Measurements from ENCODE around the gene PPP2R3B.
"Not testable (repeated sequence)": the region's sequence is repeated elsewhere in the genome, so short reads cannot be mapped to it uniquely, and the experiment has no call there.

Gene PPP2R3B

GRCh38 chrX:336227-336626 lies 50.5 kb downstream of the PPP2R3B start:
- DNase-seq, result no peak

DNA sequence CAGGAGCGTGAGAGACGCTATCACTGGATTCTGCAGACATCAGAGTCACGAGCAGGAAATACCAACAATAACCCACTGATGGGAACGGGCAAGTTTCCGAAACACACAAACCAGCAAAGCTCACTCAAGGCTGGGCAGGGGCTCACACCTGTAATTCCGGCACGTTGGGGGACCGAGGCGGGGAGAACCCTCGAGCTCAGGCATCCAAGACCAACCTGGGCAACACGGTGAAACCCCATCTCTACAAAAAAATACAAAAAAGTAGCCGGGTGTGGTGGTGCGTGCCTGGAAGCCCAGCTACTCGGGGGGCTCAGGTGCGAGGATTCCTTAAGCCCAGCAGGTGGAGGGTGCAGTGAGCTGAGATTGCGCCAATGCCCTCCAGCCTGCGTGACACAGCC lies 51.0 kb downstream of the PPP2R3B start:
- no peak for DNase-seq

DNA sequence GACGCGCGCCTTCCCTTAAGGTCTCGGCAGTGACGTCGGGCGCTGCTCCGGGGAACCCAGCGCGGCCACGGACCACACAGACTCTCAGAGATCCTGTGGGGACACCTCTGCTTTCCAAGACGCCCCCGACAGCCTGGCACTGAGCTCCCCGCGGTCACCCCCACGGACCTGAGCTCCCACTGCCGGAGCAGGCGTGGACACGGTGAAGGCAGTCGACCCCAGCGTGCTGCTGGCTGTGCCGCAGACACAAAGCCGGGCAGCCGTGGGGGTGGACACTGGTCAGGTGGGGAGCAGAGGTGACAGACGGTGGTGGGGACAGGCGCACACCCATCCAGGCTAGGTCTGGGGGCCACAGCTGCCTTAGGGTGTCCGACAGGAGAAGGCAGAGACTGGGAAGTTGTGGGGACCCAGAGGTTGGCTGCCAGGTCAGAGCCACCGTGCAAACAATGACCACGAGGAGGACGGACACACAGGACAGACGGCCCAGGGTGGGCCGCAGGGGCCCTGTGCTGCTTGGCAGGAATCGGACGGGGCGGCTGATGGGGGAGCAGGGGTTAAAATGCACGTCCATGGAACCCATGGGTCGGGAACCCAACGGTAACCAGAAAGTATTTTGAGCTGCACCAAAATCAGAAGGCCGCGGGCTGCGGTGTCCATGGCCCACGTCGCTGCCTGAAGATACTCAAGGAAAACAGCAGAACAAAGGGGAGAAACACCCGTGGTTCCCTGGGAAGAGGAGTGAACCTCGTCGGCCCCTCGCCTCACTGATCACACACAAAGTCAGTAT lies 51.5 kb downstream of the PPP2R3B start:
- DNase-seq, result no peak

DNA sequence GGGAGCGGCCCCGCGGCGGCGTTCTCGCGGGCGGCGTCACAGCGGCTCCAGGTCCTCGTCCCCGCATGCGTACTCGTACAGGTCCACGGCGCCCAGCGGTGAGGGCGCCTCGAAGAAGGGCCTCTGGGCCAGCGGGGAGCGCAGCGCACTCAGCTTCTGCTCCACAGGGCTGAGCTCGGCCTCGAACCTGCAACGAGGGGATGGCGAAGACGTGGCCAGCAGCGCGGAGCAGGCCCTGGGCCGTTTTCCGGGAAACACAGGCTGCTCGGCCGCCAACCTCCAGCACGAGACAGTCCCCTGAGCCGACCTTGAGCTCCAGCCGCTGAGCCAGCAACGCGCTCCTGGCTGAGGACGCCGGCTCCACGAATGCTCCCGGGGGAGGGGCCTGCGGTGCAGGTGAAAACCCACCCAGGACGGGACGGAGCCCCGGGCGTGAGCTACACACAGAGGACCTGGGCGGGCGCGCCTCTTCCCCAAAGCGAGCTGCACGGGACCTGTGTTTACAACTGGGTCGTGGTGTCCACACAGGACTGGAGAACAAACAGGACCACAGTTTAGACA lies 52.3 kb downstream of the PPP2R3B start:
- no peak for DNase-seq

GRCh38 chrX:333611-334311 lies 52.9 kb downstream of the PPP2R3B start:
- no peak for DNase-seq

- DNase-seq, result no peak
Observed at GRCh38 chrX:332916-333610, 53.6 kb downstream of the PPP2R3B start.

DNA sequence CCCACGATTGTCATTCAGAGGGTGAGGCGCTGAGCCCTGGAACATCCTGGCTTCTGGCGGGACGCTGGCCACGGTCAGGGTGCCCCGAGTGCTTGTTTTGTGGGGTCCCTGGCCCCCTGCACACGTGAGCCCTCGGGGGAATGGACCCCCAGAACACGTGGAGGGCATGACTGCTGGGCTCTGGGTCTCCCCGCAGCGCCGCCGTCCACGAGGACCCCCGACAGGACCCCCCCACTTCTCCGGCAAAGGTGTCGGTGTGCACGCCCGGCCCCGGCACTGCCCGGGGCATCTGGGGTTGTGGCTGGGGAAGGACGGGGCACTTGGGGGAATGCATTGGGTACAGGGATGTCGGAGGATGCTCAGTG lies 54.2 kb downstream of the PPP2R3B start:
- no peak for DNase-seq

DNA sequence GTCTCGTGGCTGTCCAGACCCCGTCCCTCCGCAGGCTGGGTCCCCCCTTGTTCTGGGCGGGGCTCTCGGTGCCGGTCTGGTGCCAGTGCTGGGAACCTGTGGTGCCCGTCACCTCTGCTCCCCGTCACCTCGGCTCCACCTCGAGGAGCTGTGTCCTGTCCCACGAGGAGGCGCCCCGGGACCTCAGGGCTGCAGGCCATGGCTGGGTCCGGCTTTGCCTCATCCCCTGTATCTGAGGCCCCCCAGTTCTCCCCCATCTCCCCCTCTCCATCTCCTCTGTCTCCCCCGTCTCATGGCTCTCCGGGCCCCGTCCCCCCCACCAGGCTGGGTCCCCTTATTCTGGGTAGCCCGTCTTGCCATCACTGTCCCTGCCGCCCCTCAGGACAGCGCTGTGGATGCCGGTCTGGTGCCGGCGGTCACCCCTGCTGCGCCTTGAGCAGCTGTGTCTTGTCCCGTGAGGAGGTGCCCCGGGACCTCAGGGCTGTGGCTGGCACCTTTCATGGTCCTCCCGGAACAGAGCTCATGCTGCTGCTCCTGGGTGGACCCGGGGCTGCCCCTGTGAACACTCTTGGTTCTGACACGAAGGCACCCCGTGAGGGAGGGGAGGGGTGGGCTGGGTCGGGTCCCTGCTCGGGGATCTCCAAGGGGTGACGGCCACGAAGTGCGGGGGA lies 54.7 kb downstream of the PPP2R3B start:
- no peak for DNase-seq

DNA sequence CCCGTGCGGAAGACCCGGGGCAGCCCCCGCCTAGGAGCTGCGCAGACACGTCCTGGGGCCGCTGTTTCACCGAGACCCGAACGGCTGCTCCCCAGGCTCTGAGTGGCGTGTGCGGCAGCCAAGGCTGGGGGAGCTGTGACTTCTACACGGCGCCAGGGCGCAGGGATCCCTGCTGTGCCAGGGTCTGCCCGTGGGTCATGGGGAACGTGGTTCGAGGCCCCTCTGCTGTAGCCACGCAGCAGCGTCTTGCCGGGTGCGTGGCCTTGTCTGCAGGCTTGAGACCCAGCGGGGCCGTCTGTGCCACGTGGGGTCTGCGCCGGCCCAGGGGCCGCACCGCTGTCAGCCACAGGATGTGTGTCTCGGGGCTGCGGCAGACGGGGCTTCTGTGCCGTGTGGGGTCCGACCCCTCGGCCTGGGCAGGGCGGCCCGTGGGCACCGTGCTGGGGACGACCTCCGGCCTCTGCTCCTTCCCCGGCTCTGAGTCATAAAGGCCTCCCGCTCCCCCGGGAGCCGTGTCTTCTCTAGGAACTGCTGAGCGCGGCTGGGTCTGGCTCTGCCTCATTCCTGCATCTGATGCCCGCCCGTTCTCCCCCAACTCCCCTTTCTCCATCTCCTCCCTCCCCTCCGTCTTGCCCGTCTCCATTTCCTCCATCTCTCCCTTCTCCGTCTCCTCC lies 55.4 kb downstream of the PPP2R3B start:
- no peak for DNase-seq

DNA sequence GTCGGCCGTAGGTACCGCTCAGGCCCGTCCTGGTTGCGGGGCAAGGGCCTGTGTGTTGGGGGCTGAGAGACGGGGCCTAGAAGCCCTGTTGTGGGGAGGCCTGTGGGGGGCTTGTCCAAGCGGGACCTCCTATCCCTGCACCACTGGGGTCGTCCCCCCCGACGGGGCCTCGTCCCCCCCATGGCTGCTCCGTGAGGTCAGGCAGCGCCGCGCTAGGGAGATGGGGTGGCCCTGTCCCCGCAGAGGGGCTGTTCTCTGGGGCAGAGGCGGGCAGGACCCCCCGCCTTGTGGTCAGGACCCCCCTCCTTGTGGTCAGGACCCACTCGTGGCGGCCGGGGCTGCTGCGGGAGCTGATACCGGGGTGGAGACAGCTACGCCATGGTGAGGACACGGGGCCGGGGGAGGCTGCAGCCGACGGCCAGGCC lies 56.0 kb downstream of the PPP2R3B start:
- DNase-seq, result no peak

DNA sequence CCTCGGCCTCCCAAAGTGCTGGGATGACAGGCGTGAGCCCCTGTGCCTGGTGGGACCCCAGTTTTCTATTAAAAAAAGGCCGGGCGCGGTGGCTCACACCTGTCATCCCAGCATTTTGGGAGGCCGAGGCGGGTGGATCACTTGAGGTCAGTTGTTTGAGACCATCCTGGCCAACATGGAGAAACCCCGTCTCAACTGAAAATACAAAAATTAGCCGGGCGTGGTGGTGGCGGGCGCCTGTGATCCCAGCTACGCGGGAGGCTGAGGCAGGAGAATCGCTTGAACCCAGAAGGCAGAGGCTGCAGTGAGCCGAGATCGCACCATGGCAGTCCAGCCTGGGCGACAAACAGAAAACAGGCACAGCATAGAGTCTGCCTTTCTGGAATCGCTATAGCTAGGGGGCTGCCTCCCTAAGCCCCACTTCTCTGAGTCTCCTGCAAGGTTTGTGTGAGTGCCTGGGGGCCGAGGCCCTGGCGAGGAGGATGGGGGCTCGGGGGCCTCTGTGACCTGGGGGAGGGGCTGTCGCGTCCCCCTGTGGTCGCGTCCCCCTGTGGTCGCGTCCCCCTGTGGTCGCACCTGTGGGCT lies 56.5 kb downstream of the PPP2R3B start:
- not testable (repeated sequence) for DNase-seq

- no peak for DNase-seq
Observed at GRCh38 chrX:329291-329910, 57.3 kb downstream of the PPP2R3B start.

DNA sequence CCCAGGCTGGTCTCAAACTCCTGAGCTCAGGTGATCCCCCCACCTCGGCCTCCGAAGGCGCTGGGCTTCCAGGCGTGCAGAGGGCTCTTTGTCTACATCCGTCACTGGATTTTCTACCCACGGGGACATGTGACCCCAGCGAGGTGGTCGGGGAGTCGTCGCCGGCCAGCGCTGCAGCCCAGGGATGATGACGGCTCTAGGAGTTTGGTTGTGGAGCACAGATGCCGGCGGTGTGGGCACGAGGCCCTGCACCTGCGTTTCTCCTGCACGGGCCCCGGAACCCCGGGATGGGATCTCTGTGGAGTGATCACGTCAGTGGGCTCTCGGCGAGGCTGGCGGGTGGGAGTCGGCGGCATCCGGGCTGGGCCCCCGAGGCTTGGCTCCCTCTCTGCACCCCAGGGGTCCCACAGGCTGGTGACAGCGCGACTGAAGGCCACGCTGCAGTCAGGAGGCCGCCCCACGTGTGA lies 59.0 kb downstream of the PPP2R3B start:
- DNase-seq, result no peak

DNA sequence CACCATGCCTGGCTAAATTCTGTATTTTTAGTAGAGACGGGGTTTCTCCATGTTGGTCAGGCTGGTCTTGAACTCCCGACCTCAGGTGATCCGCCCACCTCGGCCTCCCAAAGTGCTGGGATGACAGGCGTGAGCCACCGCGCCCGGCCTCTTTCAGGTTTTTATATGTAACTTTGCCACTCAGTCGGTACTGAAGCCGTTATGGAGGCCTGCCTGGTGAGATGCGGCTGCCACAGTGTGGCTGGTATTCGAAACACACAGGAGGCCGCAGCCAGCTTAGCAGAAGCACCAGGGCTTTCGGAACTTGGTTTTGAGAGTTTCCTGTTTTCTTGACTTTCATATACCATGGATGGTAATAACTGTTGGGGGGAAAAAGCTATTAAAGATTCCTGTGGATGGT lies 62.0 kb downstream of the PPP2R3B start:
- DNase-seq, result not testable (repeated sequence)

GRCh38 chrX:323721-324628 lies 62.7 kb downstream of the PPP2R3B start:
- DNase-seq, result no peak

DNA sequence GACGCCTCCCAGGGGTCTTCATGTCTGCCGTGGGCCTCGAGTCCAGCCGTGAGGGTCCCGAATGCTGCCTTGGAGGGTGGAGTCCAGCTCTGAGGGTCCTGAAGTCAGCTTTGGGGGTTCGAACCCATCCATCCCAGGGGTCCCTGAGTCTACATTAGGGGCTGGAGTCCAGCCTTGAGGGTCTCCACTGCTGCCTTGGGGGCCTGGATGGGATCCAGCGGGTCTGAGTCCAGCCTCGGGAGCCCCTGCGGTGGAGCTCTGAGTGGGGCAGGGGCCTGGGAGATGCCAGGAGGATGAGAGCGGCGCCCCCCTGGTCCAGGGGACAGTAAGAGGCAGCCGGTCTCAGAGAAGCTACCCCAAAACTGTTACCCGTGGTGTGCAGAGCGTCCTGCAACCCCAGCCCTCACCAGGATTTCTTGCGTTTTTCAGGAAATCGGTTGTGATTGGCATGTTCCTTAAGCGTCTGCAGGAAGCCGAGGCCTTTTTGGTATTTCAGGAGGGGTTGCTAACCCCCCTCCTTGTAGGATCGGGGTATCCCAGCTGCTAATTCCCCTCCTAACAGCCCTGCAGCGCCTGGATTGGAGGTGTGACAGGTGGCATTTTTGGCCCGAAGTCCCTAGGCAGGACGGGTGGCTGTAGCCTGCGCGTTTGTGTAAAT lies 66.5 kb downstream of the PPP2R3B start:
- DNase-seq, result no peak

- DNase-seq, result peak; percentile 57
Observed at GRCh38 chrX:319579-320125, 67.1 kb downstream of the PPP2R3B start.

DNA sequence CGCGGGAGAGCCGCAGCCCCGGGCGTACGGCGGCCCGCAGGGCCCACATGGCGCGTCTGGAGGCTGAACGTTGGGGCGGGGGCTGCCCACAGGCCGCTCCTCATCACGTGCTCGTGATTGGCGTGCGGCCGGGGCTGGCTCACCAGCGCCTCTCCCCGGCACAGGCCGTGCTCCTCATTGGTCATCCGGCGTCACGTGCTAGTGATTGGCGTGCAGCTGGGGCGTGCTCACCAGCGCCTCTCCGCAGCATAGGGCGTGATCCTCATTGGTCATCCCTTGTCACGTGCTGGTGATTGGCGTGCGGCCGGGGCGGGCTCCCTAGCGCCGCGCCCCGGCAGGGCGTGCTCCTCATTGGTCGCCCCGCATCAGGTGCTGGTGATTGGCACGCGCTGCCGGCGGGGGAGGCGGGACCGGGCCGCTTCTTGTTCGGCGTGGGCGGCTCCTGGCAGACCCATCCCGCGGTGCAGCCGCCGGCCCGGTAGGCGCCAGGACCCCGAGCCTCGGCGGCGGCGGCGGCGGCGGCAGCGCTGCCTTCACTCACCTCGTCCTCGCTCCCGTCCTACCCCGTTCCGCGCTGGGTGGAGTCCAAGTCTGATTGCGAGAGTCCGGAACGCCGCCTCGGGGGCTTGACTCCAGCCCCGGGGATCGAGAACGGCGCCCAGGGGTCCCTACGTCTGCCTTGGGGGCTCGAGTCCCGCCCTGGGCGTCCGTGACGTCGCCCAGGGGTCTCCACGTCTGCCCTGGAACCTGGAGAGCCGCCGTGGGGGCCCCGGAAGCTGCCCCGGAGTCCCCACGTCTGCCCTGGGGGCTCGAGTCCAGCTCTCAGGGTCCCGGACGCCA lies 67.7 kb downstream of the PPP2R3B start, which contains the start of gene GTPBP6:
Gene GTPBP6 (minus strand): TSS at position 58 of the 840 bp plus-strand sequence. CDS start 9 bp downstream, at position 49.
- DNase-seq, result peak; percentile 100

All from right hindlimb (tissue), 1 donor.